Measurements from ENCODE around the gene ANHX. TPM values are rescaled to one million over a fixed set of nuclear protein-coding genes. Genes with fewer than 3 reads are reported as not detected.

Gene ANHX
- polyA plus RNA-seq, 2 donors: not detected

GRCh38 chr12:133174901-133175300 lies 60.8 kb downstream of the ANHX start:
- Histone ChIP-seq H3K27me3 (ENCODE audit: control insufficient read depth in 1 of 2, insufficient read depth in 2 of 2, low read length in 2 of 2) (no peaks in the 10 kb centered on the region), H3K36me3 (ENCODE audit: control insufficient read depth in 2 of 2, insufficient read depth in 2 of 2, low read length in 1 of 2) (no peaks in the 10 kb centered on the region), H3K4me1 (ENCODE audit: control insufficient read depth in 2 of 2, insufficient read depth in 2 of 2, low read length in 1 of 2) (no peaks in the 10 kb centered on the region), H3K4me3 (ENCODE audit: low read depth in 1 of 2, low read length in 2 of 2) (no peak overlapping the region), H3K9me3 (ENCODE audit: control insufficient read depth in 2 of 2, insufficient read depth in 1 of 2, low read depth in 1 of 2, low read length in 1 of 2) (peaks cover 11 to 13% of the 10 kb centered on the region in 2 donors), H3K27ac (ENCODE audit: low read depth in 2 of 2, low read length in 1 of 2) (no peak overlapping the region)
- 81 to 82% methylated on average over 1 of the region's 1 CpG for WGBS, 2 donors

DNA sequence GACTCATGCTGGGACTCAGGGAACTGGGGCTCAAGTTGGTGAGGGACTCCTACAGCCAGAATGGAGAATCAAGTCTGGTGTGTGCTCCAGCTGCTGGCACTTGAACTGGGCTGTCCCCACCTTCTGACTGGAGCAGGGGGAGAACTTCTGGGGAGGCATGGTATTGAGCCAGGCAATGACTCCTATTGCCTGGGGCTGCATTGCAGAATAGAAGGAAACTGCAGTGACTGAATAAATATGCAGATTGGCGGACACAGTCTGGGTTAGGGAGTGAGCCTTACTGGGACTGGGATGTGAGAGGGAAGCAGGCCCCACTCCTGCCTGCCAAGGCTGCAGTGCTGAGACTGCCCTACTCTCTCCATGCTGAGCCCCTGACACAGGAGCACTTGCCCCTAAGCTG lies 63.2 kb downstream of the ANHX start:
- 73 to 78% methylated on average over 1 of the region's 1 CpG for WGBS, 2 donors
- no peak overlapping the region for H3K27ac ChIP-seq (ENCODE audit: low read depth in 2 of 2, low read length in 1 of 2)
- H3K4me3 ChIP-seq (ENCODE audit: low read depth in 1 of 2, low read length in 2 of 2): no peak overlapping the region
- peaks cover 14 to 18% of the 10 kb centered on the region in 2 donors for H3K9me3 ChIP-seq (ENCODE audit: control insufficient read depth in 2 of 2, insufficient read depth in 1 of 2, low read depth in 1 of 2, low read length in 1 of 2)
- no peaks in the 10 kb centered on the region for H3K4me1 ChIP-seq (ENCODE audit: control insufficient read depth in 2 of 2, insufficient read depth in 2 of 2, low read length in 1 of 2)
- no peaks in the 10 kb centered on the region for H3K27me3 ChIP-seq (ENCODE audit: control insufficient read depth in 1 of 2, insufficient read depth in 2 of 2, low read length in 2 of 2)
- no peaks in the 10 kb centered on the region for H3K36me3 ChIP-seq (ENCODE audit: control insufficient read depth in 2 of 2, insufficient read depth in 2 of 2, low read length in 1 of 2)

Other genes starting within 250 kb of the ANHX start
- gene ZNF26, start 249.5 kb downstream of the ANHX start, polyA plus RNA-seq: 1 to 10 TPM; 2.8 to 3.4 TPM
- 1 to 10 TPM; 5.1 to 8.2 TPM for gene ZNF84, start 198.4 kb downstream of the ANHX start, polyA plus RNA-seq
- 10 to 100 TPM in 1 of 2 donors, 1 to 10 TPM in 1; 9.0 to 12.3 TPM for gene ZNF140, start 155.0 kb downstream of the ANHX start, polyA plus RNA-seq
- gene ZNF891, start 105.6 kb downstream of the ANHX start, polyA plus RNA-seq: under 1 TPM; 0.26 to 0.75 TPM
- gene ZNF10, start 105.2 kb downstream of the ANHX start, polyA plus RNA-seq: 1 to 10 TPM; 3.0 to 5.5 TPM
- gene ZNF268, start 54.4 kb downstream of the ANHX start, polyA plus RNA-seq: 1 to 10 TPM; 3.3 to 6.2 TPM